Suprapubic skin (tissue), 4 donors: ENCODE measurements around the gene GABRB2.

ENCODE experiments used
- CTCF ChIP-seq, 2 donors: fragments of 200-600 bp in 1 of 2; fragments of 450-650 bp in 1 of 2; sonication (generic) in 1 of 2; IDR thresholded peaks; one replicate each; pipeline ENCODE4 v1.5.1; 2016 to 2019; ENCODE audit warnings: antibody characterized with exemption in 2 of 2, mild to moderate bottlenecking in 1 of 2, moderate library complexity in 1 of 2
- EP300 ChIP-seq: sonication (generic); formaldehyde crosslinking; IDR thresholded peaks from one replicate; pipeline ENCODE4 v1.6.1; 2017; ENCODE audit warnings: antibody characterized with exemption
- POLR2A ChIP-seq, 2 donors: fragments of 450-650 bp; IDR thresholded peaks; one replicate each; pipeline ENCODE4 v1.6.1; 2017; ENCODE audit warnings: antibody characterized with exemption in 2 of 2, mild to moderate bottlenecking in 2 of 2, moderate library complexity in 2 of 2
- POLR2AphosphoS5 ChIP-seq, 3 donors: sonication (generic); formaldehyde crosslinking; IDR thresholded peaks; one replicate each; pipeline ENCODE4 v1.6.1; 2017; ENCODE audit warnings: antibody characterized with exemption in 3 of 3

DNA sequence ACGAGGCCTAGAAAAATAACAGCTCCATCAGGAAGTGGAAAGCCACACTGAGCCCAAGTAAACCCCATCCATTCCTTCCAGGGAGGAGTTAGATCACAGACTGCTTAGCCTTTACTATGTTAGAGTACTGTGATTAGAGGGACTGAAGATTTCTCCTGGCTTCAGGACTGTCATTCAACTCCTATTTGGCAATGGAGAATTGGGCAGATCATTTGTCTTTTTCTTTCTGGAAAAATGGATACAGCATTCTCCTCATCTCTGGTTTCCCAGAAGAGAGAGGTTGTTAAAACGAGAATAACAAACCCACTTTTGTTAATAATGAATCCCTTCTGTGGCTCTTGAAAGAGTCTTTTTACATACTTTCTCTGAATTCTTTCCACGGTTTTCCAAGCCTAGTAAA lies 150.4 kb downstream of the GABRB2 start:
- TF ChIP-seq POLR2A (IDR thresholded peaks at IDR 0.05) = no peak
- no peak for TF ChIP-seq CTCF (IDR thresholded peaks at IDR 0.05)
- no peak for TF ChIP-seq POLR2AphosphoS5 (IDR thresholded peaks at IDR 0.05)
- no peak for TF ChIP-seq EP300
